Trophoblast cell (in vitro differentiated cells and primary cell): ENCODE data around the gene TEF.

Source experiments
- DNase-seq, 2 donors: peaks; one replicate each; pipeline ENCODE4 v3.0.0-alpha.2; 2016
- H2AFZ ChIP-seq: 2 replicates; pipeline ENCODE4 v1.6.1; 2013; ENCODE audit warnings: low read length, moderate library complexity, mild to moderate bottlenecking; ENCODE audit not compliant: insufficient read depth, poor library complexity
- H2AK5ac ChIP-seq: 2 replicates; pipeline ENCODE4 v1.6.1; 2013; ENCODE audit warnings: mild to moderate bottlenecking, low read length
- H2BK120ac ChIP-seq: 2 replicates; pipeline ENCODE4 v1.6.1; 2013; ENCODE audit warnings: low read length, mild to moderate bottlenecking, moderate library complexity; ENCODE audit not compliant: insufficient read depth, poor library complexity
- H2BK12ac ChIP-seq: 2 replicates; pipeline ENCODE4 v1.6.1; 2013; ENCODE audit warnings: mild to moderate bottlenecking, low read length, moderate library complexity
- H2BK5ac ChIP-seq: 2 replicates; pipeline ENCODE4 v1.6.1; 2013; ENCODE audit warnings: low read length, low read depth, moderate library complexity, mild to moderate bottlenecking; ENCODE audit not compliant: poor library complexity
- H3K14ac ChIP-seq: 2 replicates; pipeline ENCODE4 v1.6.1; 2013; ENCODE audit warnings: mild to moderate bottlenecking, low read length
- H3K18ac ChIP-seq: 2 replicates; pipeline ENCODE4 v1.6.1; 2013; ENCODE audit warnings: mild to moderate bottlenecking, low read length
- H3K23ac ChIP-seq: 2 replicates; pipeline ENCODE4 v1.6.1; 2013; ENCODE audit warnings: low read length
- H3K27ac ChIP-seq: 2 replicates; pipeline ENCODE4 v1.5.1; 2013; ENCODE audit warnings: low read depth, mild to moderate bottlenecking, inconsistent platforms, low read length, moderate library complexity
- H3K27me3 ChIP-seq: 2 replicates; pipeline ENCODE4 v1.6.1; 2013; ENCODE audit warnings: inconsistent platforms, mild to moderate bottlenecking, low read length, moderate library complexity; ENCODE audit not compliant: insufficient read depth
- H3K36me3 ChIP-seq, 2 experiments: 1 replicate in 1 of 2; 2 replicates in 1 of 2; pipeline ENCODE4 v1.6.1; 2013; ENCODE audit warnings: low read length in 2 of 2, mild to moderate bottlenecking in 2 of 2, moderate library complexity in 1 of 2; ENCODE audit not compliant: insufficient read depth in 2 of 2, control insufficient read depth in 1 of 2
- H3K4ac ChIP-seq: 2 replicates; pipeline ENCODE4 v1.6.1; 2013; ENCODE audit warnings: low read depth, mild to moderate bottlenecking, low read length, moderate library complexity
- H3K4me1 ChIP-seq, 2 experiments: 1 replicate in 1 of 2; 2 replicates in 1 of 2; pipeline ENCODE4 v1.6.1; 2013; ENCODE audit warnings: low read length in 2 of 2, mild to moderate bottlenecking in 2 of 2, moderate library complexity in 1 of 2; ENCODE audit not compliant: insufficient read depth in 2 of 2, control insufficient read depth in 1 of 2
- H3K4me2 ChIP-seq: 2 replicates; pipeline ENCODE4 v1.6.1; 2013; ENCODE audit warnings: inconsistent platforms, mild to moderate bottlenecking, low read length, moderate library complexity
- H3K4me3 ChIP-seq: 2 replicates; pipeline ENCODE4 v1.5.1; 2013; ENCODE audit warnings: mild to moderate bottlenecking, low read depth, low read length, inconsistent platforms
- H3K79me1 ChIP-seq: one replicate; pipeline ENCODE4 v1.6.1; 2013; ENCODE audit warnings: low read length
- H3K79me2 ChIP-seq: 2 replicates; pipeline ENCODE4 v1.6.1; 2013; ENCODE audit warnings: low read length, mild to moderate bottlenecking; ENCODE audit not compliant: control insufficient read depth, insufficient read depth, poor library complexity
- H3K9ac ChIP-seq: 2 replicates; pipeline ENCODE4 v1.6.1; 2013; ENCODE audit warnings: mild to moderate bottlenecking, low read length
- H3K9me3 ChIP-seq: 2 replicates; pipeline ENCODE4 v1.6.1; 2013; ENCODE audit warnings: low read depth, mild to moderate bottlenecking, control low read depth, inconsistent platforms, low read length; ENCODE audit not compliant: insufficient read depth
- H4K12ac ChIP-seq: 2 replicates; pipeline ENCODE4 v1.6.1; 2013; ENCODE audit warnings: low read depth, mild to moderate bottlenecking, low read length, moderate library complexity
- H4K8ac ChIP-seq: 2 replicates; pipeline ENCODE4 v1.6.1; 2013; ENCODE audit warnings: low read depth, mild to moderate bottlenecking, low read length, moderate library complexity
- H4K91ac ChIP-seq: one replicate; pipeline ENCODE4 v1.6.1; 2013; ENCODE audit warnings: low read depth, mild to moderate bottlenecking, low read length, moderate library complexity
- WGBS: extraction: QIAGEN DNeasy Blood & Tissue Kit; methylation state at CpG from one replicate; pipeline ENCODE4 v1.1.7; 2013; ENCODE audit warnings: missing lambda C conversion rate; ENCODE audit not compliant: insufficient read length, insufficient coverage; ENCODE audit errors: extremely low coverage; 5-methylcytosine and 5-hydroxymethylcytosine counted together

TEF gene

GRCh38 chr22:41350087-41350486 lies 31.7 kb upstream of the TEF start:
- Histone ChIP-seq H3K18ac (no peak overlapping the region), H3K36me3 (peaks cover 69 to 81% of the 10 kb centered on the region in 2 experiments), H3K27ac (no peak overlapping the region), H2AK5ac (no peak overlapping the region), H3K4me1 (peaks cover 0 to 6% of the 10 kb centered on the region in 2 experiments), H3K14ac (no peak overlapping the region), H2BK12ac (no peak overlapping the region), H2BK5ac (no peak overlapping the region), H2AFZ (no peak overlapping the region), H3K79me2 (no peaks in the 10 kb centered on the region), H3K9me3 (peaks cover 7% of the 10 kb centered on the region), H3K4ac (no peak overlapping the region), H3K4me3 (no peak overlapping the region), H4K91ac (no peak overlapping the region), H2BK120ac (no peak overlapping the region), H4K8ac (no peak overlapping the region), H3K27me3 (no peaks in the 10 kb centered on the region), H3K23ac (no peak overlapping the region), H3K4me2 (no peak overlapping the region), H4K12ac (no peak overlapping the region), H3K79me1 (peaks cover 2% of the 10 kb centered on the region), H3K9ac (no peak overlapping the region)
- no peak for DNase-seq
- WGBS, result no CpG with 5 or more reads among the region's 4 CpGs

DNA sequence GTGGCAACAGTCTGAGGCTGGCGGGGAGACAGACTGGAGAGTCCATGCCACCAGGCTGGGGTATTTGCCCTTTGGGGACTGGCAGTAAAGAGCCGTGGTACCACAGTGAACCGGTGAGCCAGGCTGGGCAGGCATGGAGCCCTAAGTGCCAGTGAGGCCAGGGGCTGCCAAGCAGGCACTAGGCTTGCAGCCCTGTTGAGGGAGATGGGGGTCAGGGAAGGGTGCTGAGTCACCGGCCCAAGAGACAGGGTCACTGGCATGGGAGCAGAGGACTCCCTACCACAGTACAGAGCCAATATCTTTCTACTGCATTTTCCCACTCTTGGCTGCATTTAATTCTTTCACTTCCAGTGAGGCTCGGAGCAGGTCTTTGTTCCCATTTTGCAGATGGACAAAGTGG lies 30.7 kb upstream of the TEF start:
- Histone ChIP-seq H3K4me3 (no peak overlapping the region), H2AK5ac (no peak overlapping the region), H3K18ac (peak overlapping the region; percentile 34), H3K27ac (no peak overlapping the region), H3K27me3 (no peaks in the 10 kb centered on the region), H2BK5ac (no peak overlapping the region), H3K4me2 (no peak overlapping the region), H4K12ac (no peak overlapping the region), H3K4me1 (peaks cover 0 to 6% of the 10 kb centered on the region in 2 experiments), H2BK120ac (no peak overlapping the region), H3K9ac (no peak overlapping the region), H2AFZ (no peak overlapping the region), H3K79me2 (no peaks in the 10 kb centered on the region), H3K14ac (no peak overlapping the region), H3K23ac (no peak overlapping the region), H4K91ac (no peak overlapping the region), H2BK12ac (no peak overlapping the region), H3K79me1 (peaks cover 2% of the 10 kb centered on the region), H3K4ac (no peak overlapping the region), H4K8ac (no peak overlapping the region), H3K36me3 (peaks cover 73 to 84% of the 10 kb centered on the region in 2 experiments), H3K9me3 (peaks cover 7% of the 10 kb centered on the region)
- no peak for DNase-seq
- no CpG with 5 or more reads among the region's 5 CpGs for WGBS

- peaks cover 7% of the 10 kb centered on the region for H3K9me3 ChIP-seq
- no peak overlapping the region for H2AFZ ChIP-seq
- WGBS, result no CpG with 5 or more reads among the region's 6 CpGs
- H3K4ac ChIP-seq, result no peak overlapping the region
- H3K36me3 ChIP-seq, result peaks cover 75 to 84% of the 10 kb centered on the region in 2 experiments
- H2AK5ac ChIP-seq, result no peak overlapping the region
- no peak overlapping the region for H2BK5ac ChIP-seq
- no peaks in the 10 kb centered on the region for H3K27me3 ChIP-seq
- H4K8ac ChIP-seq, result no peak overlapping the region
- H3K9ac ChIP-seq, result no peak overlapping the region
- H3K27ac ChIP-seq, result peak overlapping the region; percentile 12
- peaks cover 2% of the 10 kb centered on the region for H3K79me1 ChIP-seq
- no peak overlapping the region for H4K12ac ChIP-seq
- H3K79me2 ChIP-seq, result no peaks in the 10 kb centered on the region
- no peak overlapping the region for H2BK12ac ChIP-seq
- no peak overlapping the region for H2BK120ac ChIP-seq
- peak; percentile 53 to 82 for DNase-seq
- no peak overlapping the region for H3K18ac ChIP-seq
- no peak overlapping the region for H3K14ac ChIP-seq
- no peak overlapping the region for H4K91ac ChIP-seq
- no peak overlapping the region for H3K23ac ChIP-seq
- H3K4me2 ChIP-seq, result no peak overlapping the region
- H3K4me3 ChIP-seq, result no peak overlapping the region
- peaks cover 0 to 6% of the 10 kb centered on the region in 2 experiments for H3K4me1 ChIP-seq
These were observed 29.7 kb upstream of the TEF start for GRCh38 chr22:41352058-41352457.

GRCh38 chr22:41353862-41354575 lies 27.7 kb upstream of the TEF start:
- H2BK120ac ChIP-seq, result no peak overlapping the region
- no peak for DNase-seq
- no peak overlapping the region for H2BK5ac ChIP-seq
- no peaks in the 10 kb centered on the region for H3K79me2 ChIP-seq
- peaks cover 2% of the 10 kb centered on the region for H3K79me1 ChIP-seq
- no peak overlapping the region for H2BK12ac ChIP-seq
- H3K23ac ChIP-seq, result no peak overlapping the region
- H3K18ac ChIP-seq, result no peak overlapping the region
- no peak overlapping the region for H4K8ac ChIP-seq
- H3K9ac ChIP-seq, result no peak overlapping the region
- peaks cover 69 to 81% of the 10 kb centered on the region in 2 experiments for H3K36me3 ChIP-seq
- H4K91ac ChIP-seq, result no peak overlapping the region
- H3K9me3 ChIP-seq, result peaks cover 5% of the 10 kb centered on the region
- no peak overlapping the region for H4K12ac ChIP-seq
- no peak overlapping the region for H3K4ac ChIP-seq
- no CpG with 5 or more reads among the region's 10 CpGs for WGBS
- peaks cover 0 to 6% of the 10 kb centered on the region in 2 experiments for H3K4me1 ChIP-seq
- H3K27me3 ChIP-seq, result no peaks in the 10 kb centered on the region
- H2AK5ac ChIP-seq, result no peak overlapping the region
- no peak overlapping the region for H3K27ac ChIP-seq
- H3K4me2 ChIP-seq, result no peak overlapping the region
- H3K14ac ChIP-seq, result no peak overlapping the region
- H2AFZ ChIP-seq, result no peak overlapping the region
- H3K4me3 ChIP-seq, result no peak overlapping the region
